GM21717 (cell line): ENCODE data around the gene TMEM116.
"Not testable (repeated sequence)": the region's sequence is repeated elsewhere in the genome, so short reads cannot be mapped to it uniquely, and the experiment has no call there.

ENCODE experiments used
- ATAC-seq: cut with Tn5 transposase; IDR thresholded peaks from one replicate; pipeline ENCODE4 v1.9.1; 2021; ENCODE audit warnings: mild to moderate bottlenecking, moderate library complexity; ENCODE audit not compliant: unreplicated experiment

Gene TMEM116

GRCh38 chr12:112012775-112013600 lies at the start of gene TMEM116, which contains the start of gene ERP29:
TMEM116 (minus strand) TSS chr12:112013165; CDS start chr12:112005270, 7,895 bp downstream.
ERP29 (plus strand) TSS chr12:112013426; CDS start chr12:112013466, 40 bp downstream.
- peak; percentile 61 for ATAC-seq

- no peak for ATAC-seq
These were observed 48.2 kb upstream of the TMEM116 start for GRCh38 chr12:112061137-112061536.

- no peak for ATAC-seq
These were observed 36.4 kb upstream of the TMEM116 start for GRCh38 chr12:112049351-112049750.

DNA sequence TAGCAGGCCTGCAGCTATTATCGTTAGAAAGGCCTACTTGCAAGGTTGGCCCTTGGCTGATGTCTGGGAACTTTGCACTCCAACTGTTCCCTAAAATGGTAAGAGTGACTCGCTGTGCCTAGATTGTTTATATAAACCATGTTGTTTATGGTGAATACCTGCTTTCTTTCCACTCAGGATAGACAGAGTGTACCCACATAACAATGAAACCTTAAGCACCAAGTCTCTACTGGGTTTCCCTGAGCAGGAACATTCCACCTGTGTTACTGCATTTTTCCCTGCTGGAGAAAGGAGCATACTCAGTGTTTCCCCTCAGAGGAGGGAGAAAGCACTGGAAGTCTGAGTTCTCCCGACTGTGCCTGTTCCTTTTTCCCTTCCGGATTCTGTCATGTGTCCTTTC lies 33.0 kb upstream of the TMEM116 start:
- ATAC-seq, result no peak

DNA sequence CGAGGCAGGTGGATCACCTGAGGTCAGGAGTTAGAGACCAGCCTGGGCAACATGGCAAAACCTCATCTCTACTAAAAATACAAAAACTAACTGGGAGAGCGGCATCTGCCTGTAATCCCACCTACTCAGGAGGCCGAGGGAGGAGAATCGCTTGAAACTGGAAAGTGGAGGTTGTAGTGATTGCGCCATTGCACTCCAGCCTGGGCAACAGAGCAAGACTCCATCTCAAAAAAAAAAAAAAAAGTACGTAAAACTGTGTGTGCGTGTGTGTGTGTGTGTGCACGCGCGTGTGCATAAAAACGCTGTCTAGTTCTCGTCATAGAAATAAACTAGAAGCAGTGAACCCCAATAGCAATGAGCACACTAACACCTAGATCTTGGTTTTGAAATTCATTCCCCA lies 23.6 kb upstream of the TMEM116 start:
- ATAC-seq, result not testable (repeated sequence)

GRCh38 chr12:112035219-112035785 lies 22.3 kb upstream of the TMEM116 start:
- ATAC-seq, result no peak

GRCh38 chr12:112032292-112032691 lies 19.3 kb upstream of the TMEM116 start:
- ATAC-seq, result no peak

DNA sequence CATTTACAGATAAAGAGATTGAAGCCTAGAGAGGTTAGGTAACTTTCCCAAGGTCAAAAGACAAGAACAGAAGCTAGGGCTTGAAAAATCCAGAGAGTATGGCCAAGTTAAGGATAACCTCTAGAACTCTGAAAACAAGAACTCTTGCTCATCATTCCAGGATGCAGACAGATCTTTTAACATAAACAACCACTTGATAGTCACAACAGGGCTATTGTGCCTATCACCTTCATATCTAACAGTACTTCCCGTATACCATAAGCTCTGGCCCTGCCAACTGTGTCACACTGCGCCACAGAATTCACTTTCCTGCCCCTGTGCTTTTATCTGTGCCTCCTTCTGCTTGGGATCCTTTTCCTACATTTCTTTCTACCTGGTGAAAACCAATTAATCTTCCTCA lies 18.5 kb upstream of the TMEM116 start:
- no peak for ATAC-seq

- ATAC-seq, result no peak
These were observed 16.3 kb upstream of the TMEM116 start for GRCh38 chr12:112029301-112029700.

DNA sequence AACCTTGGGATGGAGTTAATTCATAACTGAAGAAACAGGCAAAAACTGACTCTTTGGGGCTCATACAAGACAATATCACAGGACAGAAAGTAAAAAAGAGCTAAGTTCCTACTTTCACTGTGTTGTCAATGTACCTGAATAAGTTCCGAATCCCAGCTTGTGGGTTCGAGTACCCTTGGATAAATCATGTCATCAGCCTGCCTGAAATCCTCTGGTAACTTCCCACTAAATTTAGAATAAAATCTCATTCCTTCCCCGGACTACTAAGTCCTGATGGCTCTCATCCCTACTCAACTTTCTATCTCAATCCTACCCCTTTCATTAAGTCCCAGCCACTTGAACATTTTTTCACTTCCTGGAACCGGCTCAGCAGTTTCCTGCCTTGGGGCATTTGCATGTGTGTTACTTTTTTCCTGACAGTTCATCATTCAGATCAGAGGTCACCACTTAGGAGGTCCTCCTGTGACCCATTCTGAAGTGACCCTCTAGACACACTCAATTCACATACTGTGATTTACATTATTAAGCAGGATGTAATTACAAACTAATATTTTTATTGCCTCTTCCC lies 12.9 kb upstream of the TMEM116 start:
- no peak for ATAC-seq

DNA sequence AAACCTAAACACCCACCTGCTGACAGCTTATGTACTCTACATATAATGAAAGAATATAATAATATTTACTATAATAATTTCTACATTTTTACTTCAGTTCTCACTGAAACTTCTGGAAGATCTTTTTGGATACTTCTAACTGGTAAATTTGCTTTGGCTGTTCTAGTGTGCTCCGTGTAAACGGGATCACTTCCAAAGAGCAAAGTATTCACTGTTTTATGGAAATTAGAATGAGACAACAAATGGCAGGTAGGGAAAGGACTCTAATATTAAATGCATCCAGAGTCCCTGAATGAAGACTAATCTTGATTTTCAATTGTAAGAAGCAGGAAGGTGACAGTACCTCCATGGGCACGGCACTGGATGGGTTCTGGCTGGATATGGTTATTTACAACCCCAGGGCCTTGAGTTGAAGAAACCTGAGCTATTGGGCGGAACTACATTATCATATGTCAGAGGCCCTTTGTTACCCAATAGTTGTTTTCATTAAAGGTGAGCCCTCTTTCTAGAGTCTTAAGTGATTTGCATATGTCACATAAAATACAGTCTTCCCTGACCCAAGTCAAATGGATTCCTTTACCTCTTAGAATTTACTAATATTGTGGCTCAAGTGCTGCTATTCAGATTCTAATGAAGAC lies 10.9 kb upstream of the TMEM116 start:
- no peak for ATAC-seq

DNA sequence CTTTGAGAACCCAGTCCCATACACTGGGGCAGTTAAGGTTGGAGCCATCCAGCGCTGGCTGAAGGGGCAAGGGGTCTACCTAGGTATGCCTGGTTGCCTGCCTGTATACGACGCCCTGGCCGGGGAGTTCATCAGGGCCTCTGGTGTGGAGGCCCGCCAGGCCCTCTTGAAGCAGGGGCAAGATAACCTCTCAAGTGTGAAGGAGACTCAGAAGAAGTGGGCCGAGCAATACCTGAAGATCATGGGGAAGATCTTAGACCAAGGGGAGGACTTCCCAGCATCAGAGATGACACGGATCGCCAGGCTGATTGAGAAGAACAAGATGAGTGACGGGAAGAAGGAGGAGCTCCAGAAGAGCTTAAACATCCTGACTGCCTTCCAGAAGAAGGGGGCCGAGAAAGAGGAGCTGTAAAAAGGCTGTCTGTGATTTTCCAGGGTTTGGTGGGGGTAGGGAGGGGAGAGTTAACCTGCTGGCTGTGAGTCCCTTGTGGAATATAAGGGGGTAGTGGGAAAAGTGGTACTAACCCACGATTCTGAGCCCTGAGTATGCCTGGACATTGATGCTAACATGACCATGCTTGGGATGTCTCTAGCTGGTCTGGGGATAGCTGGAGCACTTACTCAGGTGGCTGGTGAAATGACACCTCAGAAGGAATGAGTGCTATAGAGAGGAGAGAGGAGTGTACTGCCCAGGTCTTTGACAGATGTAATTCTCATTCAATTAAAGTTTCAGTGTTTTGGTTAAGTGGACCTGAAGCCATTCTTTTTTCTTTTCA lies 9.5 kb upstream of the TMEM116 start:
- no peak for ATAC-seq

GRCh38 chr12:112020947-112021457 lies 8.0 kb upstream of the TMEM116 start:
- no peak for ATAC-seq

DNA sequence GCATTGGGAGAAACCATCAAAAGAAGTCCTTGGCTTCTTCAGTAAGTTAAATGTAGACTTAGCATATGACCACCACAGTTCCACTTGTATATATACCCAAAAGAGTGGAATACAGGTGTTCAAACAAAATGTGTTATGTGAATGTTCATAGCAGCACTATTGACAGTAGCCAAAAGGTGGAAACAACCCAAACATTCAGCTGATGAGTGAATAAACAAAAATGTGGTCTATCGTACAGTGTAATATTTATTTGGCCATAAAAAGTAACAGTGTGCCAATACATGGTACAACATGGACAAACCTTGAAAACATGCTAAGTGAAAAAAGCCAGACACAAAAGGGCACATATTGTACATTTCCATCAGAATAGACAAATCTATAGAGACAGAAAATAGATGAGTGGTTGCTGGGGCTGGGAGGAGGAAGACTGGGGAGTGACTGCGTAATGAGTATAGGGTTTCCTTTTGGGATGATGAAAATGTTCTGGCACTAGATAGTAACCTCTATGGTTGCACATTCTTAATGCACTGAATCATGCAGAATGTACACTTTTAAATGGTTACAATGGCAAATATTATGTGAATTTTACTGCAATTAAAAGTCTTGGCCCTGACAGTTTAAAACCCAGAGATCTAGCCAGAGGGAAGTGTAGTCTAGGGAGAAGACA lies 5.7 kb upstream of the TMEM116 start:
- no peak for ATAC-seq

GRCh38 chr12:112017041-112017440 lies 4.1 kb upstream of the TMEM116 start:
- no peak for ATAC-seq

DNA sequence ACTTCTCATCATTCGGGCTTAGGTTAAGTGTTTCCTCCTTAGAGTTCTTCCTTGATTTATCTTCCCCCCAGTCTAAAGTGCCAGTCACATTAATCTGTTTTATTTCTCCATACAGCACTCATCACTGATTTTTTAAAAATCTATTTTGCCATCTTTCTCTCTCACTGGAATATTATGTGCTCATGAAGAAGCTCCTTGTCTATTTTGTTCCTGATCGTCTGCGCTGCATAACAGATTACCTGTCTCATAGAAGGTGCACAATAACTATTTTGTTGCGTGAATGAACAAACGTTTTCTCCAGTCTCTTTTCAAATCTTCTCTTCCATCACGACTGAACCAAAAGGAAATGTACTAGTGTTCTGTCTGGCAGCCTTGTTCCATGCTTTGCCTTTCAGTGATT lies 3.0 kb upstream of the TMEM116 start:
- ATAC-seq, result no peak

- ATAC-seq, result peak; percentile 19
These were observed 837 bp upstream of the TMEM116 start for GRCh38 chr12:112013601-112014402.

GRCh38 chr12:112011685-112012084 lies 1.3 kb downstream of the TMEM116 start:
- no peak for ATAC-seq
